Lower leg skin (tissue), 4 donors: ENCODE measurements around the gene GABBR2. TPM values are rescaled to one million over a fixed set of nuclear protein-coding genes. Genes with fewer than 3 reads are reported as not detected.

Source experiments
- DNase-seq, 2 donors: peaks; one replicate each; pipeline ENCODE4 v3.0.0-alpha.2; 2019; ENCODE audit warnings: low spot score in 2 of 2
- H3K4me3 ChIP-seq: fragments of 200-600 bp; sonication (generic); 2 replicates; pipeline ENCODE4 v1.5.1; 2017; ENCODE audit warnings: mild to moderate bottlenecking, low read depth; ENCODE audit not compliant: poor library complexity, severe bottlenecking
- CTCF ChIP-seq, 3 donors: fragments of 450-650 bp; IDR thresholded peaks; one replicate each; pipeline ENCODE4 v1.5.1; 2016; ENCODE audit warnings: antibody characterized with exemption in 3 of 3, mild to moderate bottlenecking in 3 of 3, moderate library complexity in 2 of 3
- POLR2A ChIP-seq, 2 donors: fragments of 450-650 bp; IDR thresholded peaks; one replicate each; pipeline ENCODE4 v1.6.1; 2016 to 2017; ENCODE audit warnings: antibody characterized with exemption in 2 of 2, mild to moderate bottlenecking in 1 of 2, moderate library complexity in 1 of 2
- WGBS, 2 donors: methylation state at CpG; one replicate each; pipeline ENCODE4 v1.1.5; 2018; 5-methylcytosine and 5-hydroxymethylcytosine counted together
- intact Hi-C: fragments of 100-400 bp; cut with DNase I; formaldehyde crosslinking; loops from one replicate; pipeline ENCODE4 v1.15.0; 2023; ENCODE audit warnings: low total_unique reads
- total RNA-seq, 4 donors: library from RNA; depleted of rRNA; stranded (reverse); fragments of >200 nt; gene quantifications; one replicate each; pipeline ENCODE4 v1.1.0, GENCODE V29; 2016

GABBR2 gene
- total RNA-seq, 4 donors from 2014 or later: 0.23 to 4.2 TPM; not detected in 2

- no peak for DNase-seq
- intact Hi-C loops: no loop called here
- TF ChIP-seq POLR2A (IDR thresholded peaks at IDR 0.05) (no peak), CTCF (IDR thresholded peaks at IDR 0.05) (no peak)
- no peak overlapping the region for H3K4me3 ChIP-seq
- WGBS, 2 donors: 78 to 85% methylated on average over 8 of the region's 8 CpGs
Measured at GRCh38 chr9:98303633-98304125, 405.1 kb downstream of the GABBR2 start.

GRCh38 chr9:98302938-98303632 is 405.6 kb downstream of the GABBR2 start:
- intact Hi-C loops: no loop called here
- 91 to 92% methylated on average over 13 of the region's 13 CpGs for WGBS, 2 donors
- DNase-seq: no peak
- H3K4me3 ChIP-seq: no peak overlapping the region
- no peak for TF ChIP-seq POLR2A (IDR thresholded peaks at IDR 0.05)
- no peak for TF ChIP-seq CTCF (IDR thresholded peaks at IDR 0.05)

- intact Hi-C loops: no loop called here
- no peak for TF ChIP-seq POLR2A (IDR thresholded peaks at IDR 0.05)
- H3K4me3 ChIP-seq: no peak overlapping the region
- no peak for DNase-seq
- WGBS, 2 donors: 67 to 81% methylated on average over 5 of the region's 5 CpGs
Measured at GRCh38 chr9:98302150-98302549, 406.6 kb downstream of the GABBR2 start.

- no peak overlapping the region for H3K4me3 ChIP-seq
- intact Hi-C loops: no loop called here
Measured at GRCh38 chr9:98300611-98301010, 408.1 kb downstream of the GABBR2 start.

GRCh38 chr9:98298476-98298875 is 410.3 kb downstream of the GABBR2 start:
- intact Hi-C loops: no loop called here
- no peak for DNase-seq
- no peak overlapping the region for H3K4me3 ChIP-seq
- no peak for TF ChIP-seq CTCF (IDR thresholded peaks at IDR 0.05)
- TF ChIP-seq POLR2A (IDR thresholded peaks at IDR 0.05): no peak

More at GRCh38 chr9:98300611-98301010, 408.1 kb downstream of the GABBR2 start:
- 90 to 95% methylated on average over 3 of the region's 3 CpGs for WGBS, 2 donors
- DNase-seq: no peak
- TF ChIP-seq CTCF (IDR thresholded peaks at IDR 0.05) (no peak), POLR2A (IDR thresholded peaks at IDR 0.05) (no peak)

GRCh38 chr9:98295824-98296223 is 412.9 kb downstream of the GABBR2 start:
- WGBS, 2 donors: 83 to 85% methylated on average over 6 of the region's 6 CpGs
- intact Hi-C loops: no loop called here

More at GRCh38 chr9:98295824-98296223, 412.9 kb downstream of the GABBR2 start:
- no peak overlapping the region for H3K4me3 ChIP-seq
- no peak for TF ChIP-seq POLR2A (IDR thresholded peaks at IDR 0.05)
- no peak for TF ChIP-seq CTCF (IDR thresholded peaks at IDR 0.05)
- DNase-seq: no peak
